Urinary bladder (tissue), 4 donors: ENCODE results near the gene BZW2. TPM values are rescaled to one million over a fixed set of nuclear protein-coding genes. Genes with fewer than 3 reads are reported as not detected.

ENCODE experiments used
- DNase-seq: peaks from one replicate; pipeline ENCODE4 v3.0.0-alpha.2; 2015; ENCODE audit errors: extremely low spot score
- H3K27ac ChIP-seq: one replicate; pipeline ENCODE4 v1.5.1; 2013; ENCODE audit warnings: low read depth, mild to moderate bottlenecking, moderate library complexity
- H3K36me3 ChIP-seq: one replicate; pipeline ENCODE4 v1.6.1; 2013; ENCODE audit warnings: mild to moderate bottlenecking, moderate library complexity; ENCODE audit not compliant: insufficient read depth
- H3K4me1 ChIP-seq: one replicate; pipeline ENCODE4 v1.6.1; 2013; ENCODE audit warnings: mild to moderate bottlenecking, moderate library complexity; ENCODE audit not compliant: insufficient read depth
- H3K4me3 ChIP-seq: one replicate; pipeline ENCODE4 v1.5.1; 2013; ENCODE audit warnings: low read depth, low read length
- WGBS: extraction: QIAGEN DNeasy Blood & Tissue Kit; methylation state at CpG from one replicate; pipeline ENCODE4 v1.1.7; 2013; 5-methylcytosine and 5-hydroxymethylcytosine counted together
- polyA plus RNA-seq: library from polyadenylated mRNA; stranded (reverse); fragments of 200-250 nt; gene quantifications from one replicate; pipeline ENCODE4 v1.2.3, GENCODE V29; 2013
- total RNA-seq: library from RNA; depleted of rRNA; stranded (reverse); fragments of >200 nt; gene quantifications from one replicate; pipeline ENCODE4 v1.2.3, GENCODE V29; 2014
- donor health status: healthy with polysubstance abuse.
- donor health status: healthy.

The BZW2 gene
- total and polyA plus RNA-seq, 2 donors: 68.9 to 70.1 TPM

GRCh38 chr7:16630654-16631053 is 15.3 kb upstream of the BZW2 start:
- DNase-seq: no peak
- H3K4me1 ChIP-seq: no peaks in the 10 kb centered on the region
- H3K36me3 ChIP-seq: no peaks in the 10 kb centered on the region
- H3K27ac ChIP-seq: no peak overlapping the region
- 87% methylated on average over 1 of the region's 1 CpG for WGBS
- H3K4me3 ChIP-seq: no peak overlapping the region

DNA sequence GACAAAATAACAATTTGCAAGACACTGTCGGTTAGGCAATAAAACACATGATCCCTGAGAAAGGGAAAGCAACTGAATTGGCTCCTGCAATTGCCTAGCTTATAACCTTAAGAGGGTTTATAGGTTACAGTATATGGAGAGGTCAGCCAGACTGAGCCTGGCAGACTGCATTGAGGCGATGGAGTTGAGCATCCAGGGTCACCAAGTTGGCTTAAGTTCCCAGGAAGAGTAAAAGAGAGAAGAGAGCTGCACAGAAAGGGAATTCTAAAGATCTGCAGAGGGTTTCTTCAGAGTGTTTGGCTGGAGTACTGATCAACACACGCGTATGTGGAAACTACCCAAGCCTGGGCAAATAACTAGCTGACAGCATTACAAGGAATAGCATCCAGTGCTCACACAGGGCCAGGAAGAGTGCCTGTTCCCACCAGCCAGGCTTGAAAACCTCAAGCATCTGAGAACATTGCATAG is 11.7 kb upstream of the BZW2 start:
- WGBS: 28% methylated on average over 4 of the region's 4 CpGs
- Histone ChIP-seq H3K4me3 (no peak overlapping the region), H3K27ac (peak overlapping the region; percentile 6), H3K36me3 (peaks cover 1% of the 10 kb centered on the region), H3K4me1 (no peaks in the 10 kb centered on the region)
- no peak for DNase-seq

DNA sequence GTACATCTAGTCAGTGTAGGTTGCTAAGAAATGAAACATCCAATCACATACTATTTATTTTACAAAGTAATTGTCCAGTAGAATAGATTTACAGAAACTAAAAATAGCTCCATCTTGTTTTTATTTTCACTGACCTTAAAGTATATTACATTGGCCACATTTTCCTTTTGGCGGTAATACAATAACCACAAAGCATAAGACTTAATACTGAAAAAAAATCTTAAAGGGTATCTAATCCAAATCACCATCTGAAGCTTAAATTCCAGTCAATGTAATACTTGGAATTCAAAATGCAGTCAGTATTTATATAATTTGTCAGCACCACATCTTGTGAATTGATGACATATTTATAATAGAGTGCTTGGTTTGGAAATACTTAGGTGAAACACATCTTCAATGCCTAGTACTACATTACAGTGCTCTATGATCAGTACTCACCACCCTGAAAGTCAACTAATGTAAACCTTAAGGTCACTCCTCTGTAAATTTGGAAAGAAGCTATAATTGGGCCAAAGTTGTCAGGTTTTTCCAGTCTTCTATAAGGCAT is 9.4 kb upstream of the BZW2 start:
- H3K4me1 ChIP-seq: no peaks in the 10 kb centered on the region
- H3K36me3 ChIP-seq: peaks cover 1% of the 10 kb centered on the region
- 29% methylated on average over 1 of the region's 1 CpG for WGBS
- H3K4me3 ChIP-seq: no peak overlapping the region
- DNase-seq: no peak
- no peak overlapping the region for H3K27ac ChIP-seq

- 36% methylated on average over 5 of the region's 5 CpGs for WGBS
- Histone ChIP-seq H3K36me3 (peaks cover 1% of the 10 kb centered on the region), H3K27ac (peak overlapping the region; percentile 50), H3K4me3 (no peak overlapping the region), H3K4me1 (no peaks in the 10 kb centered on the region)
- DNase-seq: no peak
Measured at GRCh38 chr7:16637379-16637778, 8.6 kb upstream of the BZW2 start.

- 73% methylated on average over 7 of the region's 7 CpGs for WGBS
- DNase-seq: no peak
- H3K4me1 ChIP-seq: peaks cover 2% of the 10 kb centered on the region
- no peak overlapping the region for H3K4me3 ChIP-seq
- no peak overlapping the region for H3K27ac ChIP-seq
- peaks cover 1% of the 10 kb centered on the region for H3K36me3 ChIP-seq
Measured at GRCh38 chr7:16638282-16639280, 7.4 kb upstream of the BZW2 start.

GRCh38 chr7:16644157-16644556 is 1.8 kb upstream of the BZW2 start:
- Histone ChIP-seq H3K4me1 (peaks cover 2% of the 10 kb centered on the region), H3K4me3 (peak overlapping the region; percentile 95), H3K27ac (no peak overlapping the region), H3K36me3 (no peaks in the 10 kb centered on the region)
- 35% methylated on average over 4 of the region's 4 CpGs for WGBS
- DNase-seq: no peak

DNA sequence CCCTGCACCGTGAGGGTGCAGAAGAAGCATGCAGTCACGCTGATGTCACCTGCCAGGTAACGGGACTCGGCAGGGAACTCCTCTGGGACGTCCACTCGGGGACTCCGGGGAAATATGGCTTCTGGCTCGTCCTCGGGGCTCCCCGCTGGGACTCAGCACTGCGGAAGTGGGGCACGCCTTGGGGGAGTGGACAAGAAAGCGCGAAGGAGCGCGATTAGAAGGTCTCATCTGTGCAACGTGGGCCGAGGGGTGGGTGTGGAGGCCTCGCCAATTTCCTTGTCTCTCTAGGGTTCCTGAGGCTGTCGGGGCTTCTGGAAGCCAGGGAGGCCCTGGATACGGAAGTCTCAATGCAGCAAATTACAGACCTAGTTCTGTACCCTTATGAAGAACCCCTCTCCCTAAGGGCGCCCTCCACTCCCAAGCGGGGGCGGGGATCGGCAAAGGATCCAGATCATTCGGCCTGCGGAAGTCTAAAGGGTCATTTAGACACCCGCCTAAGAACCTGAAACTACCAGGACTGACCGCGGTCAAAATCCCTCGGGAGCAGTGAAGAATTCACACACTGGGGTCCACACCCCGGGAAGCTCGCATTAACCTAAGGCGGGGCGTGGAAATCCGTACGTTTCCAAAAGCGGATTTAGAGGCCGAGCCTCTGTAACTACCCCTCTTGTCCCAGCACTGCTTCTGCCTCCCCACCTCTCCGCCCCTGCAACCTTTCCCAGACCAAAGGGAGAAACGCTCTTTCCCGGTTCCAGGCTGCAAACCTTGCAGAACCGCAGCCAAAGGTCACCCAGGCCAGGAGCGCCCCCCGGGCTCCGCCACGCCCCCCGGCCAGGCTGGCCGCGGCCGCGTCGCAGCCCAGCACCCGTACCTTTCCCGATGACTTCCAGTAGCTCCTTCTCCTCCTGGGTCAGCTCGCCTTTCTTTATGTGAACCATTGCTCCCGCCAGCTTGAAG is 1.1 kb upstream of the BZW2 start:
- H3K4me1 ChIP-seq: peaks cover 2% of the 10 kb centered on the region
- no peaks in the 10 kb centered on the region for H3K36me3 ChIP-seq
- peak overlapping the region; percentile 93 for H3K27ac ChIP-seq
- DNase-seq: no peak
- H3K4me3 ChIP-seq: peak overlapping the region; percentile 95
- under 1% methylated on average over 57 of the region's 57 CpGs for WGBS

- Histone ChIP-seq H3K27ac (peak overlapping the region; percentile 95), H3K4me3 (peak overlapping the region; percentile 95), H3K4me1 (peaks cover 2% of the 10 kb centered on the region), H3K36me3 (no peaks in the 10 kb centered on the region)
- WGBS: under 1% methylated on average over 29 of the region's 29 CpGs
- no peak for DNase-seq
Measured at GRCh38 chr7:16646472-16647072, 591 bp downstream of the BZW2 start.

- no peak for DNase-seq
- Histone ChIP-seq H3K4me1 (peaks cover 2% of the 10 kb centered on the region), H3K36me3 (no peaks in the 10 kb centered on the region), H3K4me3 (peak overlapping the region; percentile 95), H3K27ac (no peak overlapping the region)
- 36% methylated on average over 2 of the region's 2 CpGs for WGBS
Measured at GRCh38 chr7:16647435-16647960, 1.5 kb downstream of the BZW2 start.

DNA sequence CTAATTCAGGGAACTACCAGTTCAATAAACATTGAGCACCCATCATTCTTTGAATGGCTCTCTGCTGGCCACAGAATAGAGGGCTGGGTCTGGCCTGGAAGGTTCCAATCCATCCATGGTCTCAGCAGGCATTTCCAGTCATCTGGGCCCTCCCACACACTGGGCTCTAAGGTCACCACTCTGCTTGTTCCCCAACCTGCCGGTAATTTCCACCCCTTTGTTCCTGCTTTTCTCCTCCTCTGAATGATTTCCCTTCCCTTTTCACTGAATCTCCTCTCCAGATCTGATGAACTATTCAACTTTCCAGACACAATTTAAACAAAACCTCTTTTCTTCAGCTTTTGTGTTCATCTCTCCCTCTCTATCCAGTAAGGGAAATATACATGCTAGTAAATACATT is 2.6 kb downstream of the BZW2 start:
- Histone ChIP-seq H3K36me3 (no peaks in the 10 kb centered on the region), H3K4me3 (no peak overlapping the region), H3K27ac (no peak overlapping the region), H3K4me1 (no peaks in the 10 kb centered on the region)
- no peak for DNase-seq
- WGBS: 64% methylated on average over 1 of the region's 1 CpG

DNA sequence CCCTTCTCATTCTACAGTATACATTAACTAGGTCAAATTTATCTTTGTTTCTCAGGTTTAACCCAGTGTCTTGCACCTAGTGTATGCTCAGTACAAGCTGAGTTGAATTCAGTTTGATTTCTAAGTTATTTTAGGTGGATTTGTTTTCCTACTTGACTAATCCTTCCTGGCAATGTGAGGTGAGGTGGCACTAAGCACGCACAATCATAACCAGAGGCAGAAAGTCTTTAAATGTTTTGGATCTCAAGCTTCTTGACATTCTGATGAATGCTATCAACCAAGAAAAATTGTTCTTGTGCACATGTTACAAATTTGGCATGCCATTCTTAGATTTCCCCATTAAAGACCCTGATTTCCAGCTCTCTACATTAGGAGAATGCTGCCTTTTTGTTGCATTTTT is 3.2 kb downstream of the BZW2 start:
- WGBS: 84% methylated on average over 1 of the region's 1 CpG
- Histone ChIP-seq H3K4me1 (no peaks in the 10 kb centered on the region), H3K36me3 (no peaks in the 10 kb centered on the region), H3K4me3 (no peak overlapping the region), H3K27ac (no peak overlapping the region)
- DNase-seq: no peak

- no peak overlapping the region for H3K4me3 ChIP-seq
Measured at GRCh38 chr7:16650266-16650665, 4.3 kb downstream of the BZW2 start.

More at GRCh38 chr7:16650266-16650665, 4.3 kb downstream of the BZW2 start:
- H3K36me3 ChIP-seq: no peaks in the 10 kb centered on the region
- DNase-seq: no peak
- no peak overlapping the region for H3K27ac ChIP-seq
- 81% methylated on average over 2 of the region's 2 CpGs for WGBS
- H3K4me1 ChIP-seq: no peaks in the 10 kb centered on the region
